ES-I3 (cell line): ENCODE results near the gene ADAM10.

Experiments
- H3K36me3 ChIP-seq: 2 replicates; pipeline ENCODE4 v1.6.1; 2013; ENCODE audit warnings: mild to moderate bottlenecking, low read length, control low read depth, moderate library complexity; ENCODE audit not compliant: insufficient read depth
- H3K4me1 ChIP-seq: 2 replicates; pipeline ENCODE4 v1.6.1; 2013; ENCODE audit warnings: mild to moderate bottlenecking, control low read depth, low read length; ENCODE audit not compliant: insufficient read depth
- H3K9ac ChIP-seq: 2 replicates; pipeline ENCODE4 v1.6.1; 2013; ENCODE audit warnings: low read depth, mild to moderate bottlenecking, low read length, moderate library complexity
- H3K9me3 ChIP-seq: 2 replicates; pipeline ENCODE4 v1.6.1; 2013; ENCODE audit warnings: mild to moderate bottlenecking, low read length, moderate library complexity; ENCODE audit not compliant: control insufficient read depth, insufficient read depth

The ADAM10 gene

GRCh38 chr15:58541410-58542087 lies 208.0 kb downstream of the ADAM10 start:
- Histone ChIP-seq H3K9me3 (no peaks in the 10 kb centered on the region), H3K4me1 (no peaks in the 10 kb centered on the region), H3K9ac (no peak overlapping the region), H3K36me3 (no peaks in the 10 kb centered on the region)

DNA sequence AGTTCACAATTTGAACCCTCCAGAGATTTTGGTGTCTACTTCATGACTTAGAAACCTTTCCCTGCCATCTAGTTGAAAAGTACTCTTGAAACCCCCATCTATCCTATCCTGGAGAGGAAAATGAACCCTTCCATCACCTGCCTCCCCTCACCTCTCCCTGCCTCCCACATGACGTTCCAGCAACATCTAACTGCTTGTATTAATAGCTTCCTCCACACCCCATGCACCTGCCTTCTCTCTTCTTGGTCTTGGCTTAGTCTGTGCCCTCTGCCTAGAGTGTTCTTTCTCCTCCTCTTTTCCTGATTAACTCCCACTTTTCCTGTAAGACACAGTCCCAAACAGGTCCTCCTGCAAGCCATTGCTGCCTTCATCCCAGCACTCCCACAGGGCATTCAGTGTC lies 210.0 kb downstream of the ADAM10 start:
- H3K9ac ChIP-seq: no peak overlapping the region
- H3K4me1 ChIP-seq: no peaks in the 10 kb centered on the region
- H3K9me3 ChIP-seq: no peaks in the 10 kb centered on the region
- no peaks in the 10 kb centered on the region for H3K36me3 ChIP-seq

DNA sequence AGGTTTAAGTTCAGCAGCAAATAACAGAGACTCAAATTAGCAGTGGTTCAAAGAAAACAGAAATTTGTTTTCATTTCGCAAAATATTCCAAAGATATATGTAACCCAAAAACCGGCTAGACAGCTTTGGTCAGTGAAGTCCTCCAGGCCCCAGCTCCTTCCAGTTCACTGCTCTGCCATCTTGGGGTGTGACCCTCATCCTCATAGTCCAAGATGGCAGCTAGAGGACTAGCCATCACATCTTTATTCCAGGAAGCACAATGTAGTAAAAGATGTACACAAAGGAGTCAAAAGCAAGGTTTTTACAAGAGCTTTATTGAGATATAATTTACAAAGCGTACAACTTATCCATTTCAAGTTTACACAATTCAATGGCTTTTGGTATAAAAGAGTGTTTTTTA lies 210.6 kb downstream of the ADAM10 start:
- H3K9ac ChIP-seq: no peak overlapping the region
- no peaks in the 10 kb centered on the region for H3K36me3 ChIP-seq
- H3K9me3 ChIP-seq: no peaks in the 10 kb centered on the region
- no peaks in the 10 kb centered on the region for H3K4me1 ChIP-seq
